Nephron progenitor cell (in vitro differentiated cells): ENCODE measurements around the gene DCHS2.
A peak's percentile ranks its signal among the peaks of the same experiment; 100 is the strongest.

Experiments
- DNase-seq: peaks from one replicate; pipeline ENCODE4 v3.0.0; 2021
- H3K27ac Mint-ChIP-seq: 2 replicates; pipeline ENCODE4 v1.8.0; 2021; ENCODE audit warnings: mild to moderate bottlenecking, moderate library complexity, mixed read lengths
- H3K27me3 Mint-ChIP-seq: 2 replicates; pipeline ENCODE4 v1.8.0; 2021; ENCODE audit warnings: mild to moderate bottlenecking, low read depth, mixed read lengths; ENCODE audit not compliant: poor library complexity
- H3K36me3 Mint-ChIP-seq: 2 replicates; pipeline ENCODE4 v1.8.0; 2021; ENCODE audit warnings: low read depth, mixed read lengths
- H3K4me1 Mint-ChIP-seq: 2 replicates; pipeline ENCODE4 v1.8.0; 2021; ENCODE audit warnings: mixed read lengths
- H3K4me3 Mint-ChIP-seq: 2 replicates; pipeline ENCODE4 v1.8.0; 2021; ENCODE audit warnings: mild to moderate bottlenecking, moderate library complexity, mixed read lengths
- H3K9me3 Mint-ChIP-seq: 2 replicates; pipeline ENCODE4 v1.8.0; 2021; ENCODE audit warnings: mild to moderate bottlenecking, moderate library complexity, mixed read lengths
- CTCF ChIP-seq: fragments of 200-600 bp; sonication (generic); IDR thresholded peaks from 2 replicates; pipeline ENCODE4 v1.5.0; 2021; ENCODE audit warnings: antibody characterized with exemption

The DCHS2 gene

GRCh38 chr4:154424810-154425484, 66.7 kb downstream of the DCHS2 start:
- no peak overlapping the region for H3K27ac Mint-ChIP-seq
- no peak overlapping the region for H3K4me3 Mint-ChIP-seq
- H3K36me3 Mint-ChIP-seq: no peaks in the 10 kb centered on the region
- TF ChIP-seq CTCF: no peak
- peaks cover 49% of the 10 kb centered on the region for H3K27me3 Mint-ChIP-seq
- no peaks in the 10 kb centered on the region for H3K9me3 Mint-ChIP-seq
- DNase-seq: no peak
- peaks cover 10% of the 10 kb centered on the region for H3K4me1 Mint-ChIP-seq

DNA sequence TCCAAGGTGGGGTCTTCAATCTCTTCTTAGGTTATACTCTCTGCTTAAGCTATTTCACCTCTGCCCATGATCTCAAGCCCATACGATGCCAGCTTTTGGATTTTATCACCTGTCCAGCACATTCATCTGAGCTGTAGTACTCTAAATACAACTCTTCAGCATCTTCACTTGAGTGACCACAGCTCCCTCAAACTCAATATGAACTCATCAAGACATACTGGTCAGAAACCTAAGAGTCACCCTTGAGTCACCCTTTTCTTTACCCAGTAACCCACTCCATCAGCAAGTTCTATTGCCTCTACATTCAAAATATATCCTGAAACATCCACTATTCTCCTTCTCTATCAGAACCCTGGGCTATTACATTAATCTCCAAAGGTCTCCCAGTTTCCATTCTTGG, 69.4 kb downstream of the DCHS2 start:
- H3K9me3 Mint-ChIP-seq: no peaks in the 10 kb centered on the region
- H3K27me3 Mint-ChIP-seq: peaks cover 48% of the 10 kb centered on the region

GRCh38 chr4:154421618-154422017, 70.0 kb downstream of the DCHS2 start:
- no peak overlapping the region for H3K27ac Mint-ChIP-seq
- H3K27me3 Mint-ChIP-seq: peaks cover 47% of the 10 kb centered on the region
- no peak for TF ChIP-seq CTCF
- H3K9me3 Mint-ChIP-seq: no peaks in the 10 kb centered on the region
- H3K4me1 Mint-ChIP-seq: peaks cover 20% of the 10 kb centered on the region
- H3K36me3 Mint-ChIP-seq: no peaks in the 10 kb centered on the region
- H3K4me3 Mint-ChIP-seq: no peak overlapping the region
- DNase-seq: no peak

More for the DNA sequence above, 69.4 kb downstream of the DCHS2 start:
- H3K4me3 Mint-ChIP-seq: no peak overlapping the region
- no peak for TF ChIP-seq CTCF
- no peak for DNase-seq
- H3K36me3 Mint-ChIP-seq: no peaks in the 10 kb centered on the region
- peaks cover 14% of the 10 kb centered on the region for H3K4me1 Mint-ChIP-seq
- H3K27ac Mint-ChIP-seq: no peak overlapping the region

- peaks cover 25% of the 10 kb centered on the region for H3K4me1 Mint-ChIP-seq
- peaks cover 30% of the 10 kb centered on the region for H3K27me3 Mint-ChIP-seq
- no peak for DNase-seq
- H3K9me3 Mint-ChIP-seq: no peaks in the 10 kb centered on the region
- peak overlapping the region; percentile 93 for H3K4me3 Mint-ChIP-seq
- no peak overlapping the region for H3K27ac Mint-ChIP-seq
- TF ChIP-seq CTCF: no peak
- no peaks in the 10 kb centered on the region for H3K36me3 Mint-ChIP-seq
These were observed 74.3 kb downstream of the DCHS2 start for GRCh38 chr4:154417373-154417673.

- Mint-ChIP-seq H3K36me3 (no peaks in the 10 kb centered on the region), H3K9me3 (peaks cover 1% of the 10 kb centered on the region), H3K4me3 (peak overlapping the region; percentile 93), H3K27me3 (peaks cover 21% of the 10 kb centered on the region), H3K27ac (peak overlapping the region; percentile 84), H3K4me1 (peaks cover 25% of the 10 kb centered on the region)
- peak; percentile 7 for TF ChIP-seq CTCF
- DNase-seq: peak; percentile 58
These were observed 75.4 kb downstream of the DCHS2 start for GRCh38 chr4:154416190-154416547.

DNA sequence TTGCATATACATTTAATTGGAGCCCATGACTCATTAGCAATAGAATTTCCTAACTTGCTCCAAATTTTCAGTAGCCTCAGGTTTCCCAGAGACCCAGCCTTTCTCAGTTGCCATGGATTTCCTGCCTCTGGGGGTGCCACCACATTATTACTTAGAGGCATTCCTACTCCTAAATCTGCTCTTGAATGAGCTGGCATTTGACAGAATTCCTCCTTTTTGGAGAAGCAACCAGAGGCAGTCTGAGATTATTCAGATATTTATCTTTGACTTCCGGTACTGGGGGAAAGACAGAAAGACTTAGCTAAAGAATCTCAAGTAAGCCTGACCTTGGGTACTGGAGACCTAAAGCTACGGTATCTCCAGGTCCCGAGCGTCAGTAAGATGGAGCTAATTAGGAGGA, 76.3 kb downstream of the DCHS2 start:
- Mint-ChIP-seq H3K27me3 (peaks cover 20% of the 10 kb centered on the region), H3K9me3 (peaks cover 8% of the 10 kb centered on the region), H3K4me1 (peaks cover 25% of the 10 kb centered on the region), H3K4me3 (peak overlapping the region; percentile 72), H3K36me3 (no peaks in the 10 kb centered on the region), H3K27ac (no peak overlapping the region)
- TF ChIP-seq CTCF: no peak
- no peak for DNase-seq
